Erythroblast (primary cell): ENCODE data around the gene PTPRN2.

Experiments
- GATA1 ChIP-seq: IDR thresholded peaks from 2 replicates; pipeline ENCODE4 v1.6.1; 2011; ENCODE audit warnings: low read depth, mild to moderate bottlenecking, control low read depth, low read length, moderate library complexity
- POLR2A ChIP-seq: IDR thresholded peaks from 2 replicates; pipeline ENCODE4 v1.6.1; 2011; ENCODE audit warnings: mild to moderate bottlenecking, low read length

DNA sequence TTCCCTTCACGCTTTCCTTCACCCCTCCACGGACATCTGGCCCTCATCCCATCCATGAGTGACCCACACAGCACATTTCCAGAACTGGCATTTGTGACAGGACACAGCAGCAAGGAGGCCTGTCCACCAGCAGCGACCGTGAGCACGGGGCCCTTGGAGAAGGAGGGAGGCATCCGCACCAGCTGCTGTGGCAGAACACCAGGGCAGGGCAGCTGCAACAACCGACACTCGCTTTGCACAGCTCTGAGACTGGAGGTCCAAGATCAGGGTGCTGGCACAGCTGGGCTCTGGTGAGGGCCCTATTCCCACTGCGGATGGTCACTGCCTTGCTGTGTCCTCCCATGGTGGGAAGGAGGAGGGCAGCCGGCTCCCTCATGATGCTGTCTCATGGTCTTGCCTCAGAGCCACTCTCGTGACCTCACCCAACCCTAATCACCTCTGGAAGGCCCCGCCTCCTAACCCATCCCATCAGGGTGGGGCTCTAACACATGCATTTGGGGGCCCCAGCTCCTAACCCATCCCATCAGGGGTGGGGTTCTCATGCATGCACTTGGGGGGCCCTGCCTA is 36.7 kb downstream of the PTPRN2 start:
- TF ChIP-seq POLR2A, result no peak
- no peak for TF ChIP-seq GATA1
